ENCODE data around the gene ADAMTS4.
"Not testable (repeated sequence)": the region's sequence is repeated elsewhere in the genome, so short reads cannot be mapped to it uniquely, and the experiment has no call there.

Gene ADAMTS4, protein sequence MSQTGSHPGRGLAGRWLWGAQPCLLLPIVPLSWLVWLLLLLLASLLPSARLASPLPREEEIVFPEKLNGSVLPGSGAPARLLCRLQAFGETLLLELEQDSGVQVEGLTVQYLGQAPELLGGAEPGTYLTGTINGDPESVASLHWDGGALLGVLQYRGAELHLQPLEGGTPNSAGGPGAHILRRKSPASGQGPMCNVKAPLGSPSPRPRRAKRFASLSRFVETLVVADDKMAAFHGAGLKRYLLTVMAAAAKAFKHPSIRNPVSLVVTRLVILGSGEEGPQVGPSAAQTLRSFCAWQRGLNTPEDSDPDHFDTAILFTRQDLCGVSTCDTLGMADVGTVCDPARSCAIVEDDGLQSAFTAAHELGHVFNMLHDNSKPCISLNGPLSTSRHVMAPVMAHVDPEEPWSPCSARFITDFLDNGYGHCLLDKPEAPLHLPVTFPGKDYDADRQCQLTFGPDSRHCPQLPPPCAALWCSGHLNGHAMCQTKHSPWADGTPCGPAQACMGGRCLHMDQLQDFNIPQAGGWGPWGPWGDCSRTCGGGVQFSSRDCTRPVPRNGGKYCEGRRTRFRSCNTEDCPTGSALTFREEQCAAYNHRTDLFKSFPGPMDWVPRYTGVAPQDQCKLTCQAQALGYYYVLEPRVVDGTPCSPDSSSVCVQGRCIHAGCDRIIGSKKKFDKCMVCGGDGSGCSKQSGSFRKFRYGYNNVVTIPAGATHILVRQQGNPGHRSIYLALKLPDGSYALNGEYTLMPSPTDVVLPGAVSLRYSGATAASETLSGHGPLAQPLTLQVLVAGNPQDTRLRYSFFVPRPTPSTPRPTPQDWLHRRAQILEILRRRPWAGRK

GRCh38 chr1:161198897-161199431 is at the start of gene ADAMTS4:
ADAMTS4 (minus strand) TSS chr1:161199054; CDS start chr1:161198627, 427 bp downstream.
- peak; percentile 98 for DNase-seq

DNA sequence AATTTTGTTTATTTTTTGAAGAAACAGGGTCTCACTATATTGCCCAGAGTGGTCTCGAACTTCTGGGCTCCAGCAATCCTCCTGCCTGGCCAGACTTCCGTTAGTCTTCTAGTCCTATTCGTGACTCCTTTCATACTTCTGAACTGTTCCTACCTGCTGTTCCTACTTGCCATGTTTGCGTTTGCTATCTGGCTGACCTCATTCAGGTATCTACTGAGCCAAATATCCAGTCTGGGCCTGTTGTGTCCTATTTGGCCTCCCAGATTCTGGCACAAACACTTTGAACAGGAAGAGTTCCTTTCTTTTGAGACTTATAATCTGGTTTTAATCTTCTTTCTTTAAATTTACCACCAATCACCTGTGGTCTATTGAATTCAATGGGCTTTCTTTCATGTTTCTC is 46.0 kb upstream of the ADAMTS4 start:
- no peak for DNase-seq

GRCh38 chr1:161242313-161242712 is 43.5 kb upstream of the ADAMTS4 start:
- DNase-seq = no peak

DNA sequence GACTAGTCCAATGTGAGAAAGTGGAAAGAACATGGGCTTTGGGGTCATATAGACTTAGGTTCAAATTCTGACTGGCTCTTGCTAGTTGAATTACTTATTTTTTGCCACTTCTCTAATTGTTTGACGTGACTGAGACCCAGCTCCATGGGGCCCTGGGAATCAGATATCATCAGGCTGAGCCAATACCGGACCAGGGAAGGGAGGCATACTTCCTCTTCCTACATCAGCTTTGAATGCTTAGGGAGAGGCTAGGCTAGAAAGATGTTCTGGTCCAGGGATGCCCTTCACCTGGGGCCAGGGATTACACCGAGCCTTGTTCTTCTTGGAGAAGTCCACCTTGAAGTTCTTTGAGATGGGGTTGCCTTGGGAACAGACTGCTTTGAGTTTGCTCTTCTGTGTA is 42.8 kb upstream of the ADAMTS4 start:
- no peak for DNase-seq

DNA sequence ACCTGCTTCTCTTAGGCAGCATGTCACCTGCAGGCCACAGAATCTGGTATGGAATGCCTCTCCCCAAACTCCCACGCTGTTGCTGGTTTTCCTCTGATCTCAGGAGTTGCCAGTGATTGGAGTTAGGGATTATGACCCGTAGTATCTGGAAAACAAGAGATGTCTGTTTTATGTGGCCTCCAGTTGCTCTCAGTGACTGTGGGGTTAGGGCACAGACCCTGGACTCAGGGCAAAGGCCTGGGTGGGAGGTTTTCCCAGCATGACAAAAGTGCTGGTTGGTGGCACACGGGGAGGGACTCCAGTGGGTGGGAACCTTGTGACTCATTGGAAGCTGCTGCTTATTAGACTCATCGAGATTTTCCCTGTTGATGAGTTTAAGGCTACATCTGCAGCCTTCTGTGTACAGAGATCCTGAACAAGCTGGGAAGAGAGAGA is 39.2 kb upstream of the ADAMTS4 start, which contains the start of gene NR1I3:
Gene NR1I3 (minus strand): TSS at position 165 of the 435 bp plus-strand sequence. CDS start 1,638 bp downstream, outside the sequence.
- no peak for DNase-seq

- DNase-seq = no peak
Measured at GRCh38 chr1:161235957-161236775, 37.3 kb upstream of the ADAMTS4 start.

GRCh38 chr1:161233102-161233501 is 34.2 kb upstream of the ADAMTS4 start:
- DNase-seq = no peak

GRCh38 chr1:161230762-161231161 is 31.9 kb upstream of the ADAMTS4 start:
- DNase-seq = no peak

DNA sequence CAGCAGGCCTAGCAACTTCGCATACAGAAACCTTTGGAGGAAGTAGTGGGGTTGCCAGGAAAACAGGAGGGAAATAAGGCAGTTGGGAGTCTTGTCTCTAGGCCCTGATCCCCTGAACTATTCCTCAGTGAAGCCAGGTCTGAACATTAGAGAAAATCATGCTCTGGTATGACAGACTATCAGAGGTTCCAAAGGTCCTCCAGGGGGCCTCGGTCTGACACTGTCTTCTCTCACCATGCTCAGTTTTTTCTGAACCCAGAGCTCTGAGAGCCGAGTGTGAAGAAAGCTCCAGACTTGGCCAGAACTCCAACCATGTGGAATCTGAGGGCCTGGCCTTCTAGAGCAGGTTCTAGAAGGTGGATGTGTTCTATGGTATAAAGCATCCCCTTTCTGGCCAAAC is 31.0 kb upstream of the ADAMTS4 start:
- DNase-seq = no peak

GRCh38 chr1:161228032-161228431 is 29.2 kb upstream of the ADAMTS4 start:
- no peak for DNase-seq

DNA sequence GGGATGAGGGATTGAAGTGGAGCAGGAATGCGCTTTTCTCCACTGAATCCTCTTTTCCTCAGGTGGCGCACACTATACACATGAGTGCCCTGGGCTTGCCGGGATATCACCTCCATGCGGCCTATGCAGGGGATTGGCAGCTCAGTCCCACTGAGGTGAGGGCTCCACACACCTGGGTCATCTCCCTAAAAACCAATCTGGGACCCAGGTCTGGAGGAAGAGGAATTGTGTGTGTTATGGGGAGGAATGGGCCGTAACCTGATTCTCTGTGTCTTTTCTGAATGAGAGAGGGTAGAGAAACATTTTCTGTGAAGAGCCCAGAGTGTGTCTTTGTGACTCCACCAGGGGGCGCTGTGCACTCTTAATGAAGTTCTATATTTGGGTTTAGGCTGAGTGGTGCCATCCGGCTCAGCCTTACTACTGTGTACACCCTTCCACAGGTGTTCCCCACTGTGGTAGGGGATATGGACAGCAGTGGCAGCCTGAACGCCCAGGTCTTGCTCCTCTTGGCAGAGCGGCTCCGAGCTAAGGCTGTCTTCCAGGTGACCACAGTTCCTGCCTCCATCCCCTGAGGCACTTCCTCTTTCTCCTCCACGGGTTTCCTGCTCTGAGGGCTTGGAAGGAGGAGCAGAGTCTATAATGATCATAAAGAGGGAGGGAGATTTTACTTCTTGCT is 28.5 kb upstream of the ADAMTS4 start:
- peak; percentile 92 for DNase-seq

- no peak for DNase-seq
Measured at GRCh38 chr1:161226759-161227158, 27.9 kb upstream of the ADAMTS4 start.

DNA sequence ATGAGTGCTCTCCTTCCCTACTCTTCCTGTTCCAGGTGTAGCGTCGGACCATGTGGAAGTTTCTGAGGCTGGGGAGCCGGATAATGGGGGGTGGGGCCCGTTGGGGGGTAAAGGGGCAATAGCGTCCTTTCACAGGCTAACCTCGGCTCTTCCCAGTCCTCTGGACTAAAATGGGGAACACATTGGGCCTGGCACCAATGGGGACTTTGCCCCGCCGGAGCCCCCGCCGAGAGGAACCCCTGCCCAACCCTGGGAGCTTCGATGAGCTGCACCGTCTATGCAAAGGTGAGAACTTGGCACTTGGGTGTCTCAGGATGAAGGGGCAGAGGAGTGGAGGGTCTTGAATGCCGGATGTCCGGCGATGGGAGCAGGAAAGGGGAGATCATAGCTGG is 27.5 kb upstream of the ADAMTS4 start:
- DNase-seq = no peak

DNA sequence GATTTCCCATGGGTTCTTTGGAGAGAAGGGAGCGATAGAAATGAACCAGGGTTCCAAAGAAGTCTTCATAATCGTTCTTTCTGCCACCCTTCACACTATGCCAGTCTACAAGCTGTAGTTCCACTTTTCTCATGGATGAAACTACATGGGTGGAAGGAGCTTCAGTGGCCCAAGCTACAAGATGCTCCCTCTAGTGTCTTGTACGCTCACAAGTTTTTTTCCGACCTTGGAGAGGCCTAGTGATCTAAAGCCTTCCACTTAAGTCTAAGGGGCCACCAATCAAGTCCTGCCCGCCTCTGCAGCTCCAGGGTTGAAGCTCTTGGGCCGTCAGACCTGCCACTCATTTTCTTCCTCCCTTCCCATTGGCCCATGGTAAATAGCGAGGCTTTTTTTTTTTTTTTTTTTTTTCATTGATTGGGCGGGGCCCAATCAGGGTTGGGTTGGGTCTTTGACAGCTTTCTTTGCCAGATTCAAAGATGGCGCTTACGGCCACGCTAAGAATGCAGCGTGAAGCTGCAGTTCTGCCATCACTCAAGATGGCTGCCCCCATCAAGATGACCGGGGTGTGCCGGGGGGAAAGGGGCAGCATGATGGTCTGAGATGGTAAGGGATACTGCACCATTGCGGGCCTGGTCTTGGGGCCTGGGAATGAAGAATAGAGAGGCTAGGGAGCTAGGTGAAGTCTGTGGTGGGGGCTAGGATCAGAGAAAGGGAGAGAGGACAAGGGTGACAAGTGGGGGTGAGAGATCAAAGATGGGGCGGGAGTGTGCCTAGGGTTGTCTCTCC is 26.9 kb upstream of the ADAMTS4 start, which contains the start of gene TOMM40L:
Gene TOMM40L (plus strand): TSS at position 527 of the 786 bp plus-strand sequence. CDS start 430 bp downstream, outside the sequence.
- peak; percentile 99 for DNase-seq

DNA sequence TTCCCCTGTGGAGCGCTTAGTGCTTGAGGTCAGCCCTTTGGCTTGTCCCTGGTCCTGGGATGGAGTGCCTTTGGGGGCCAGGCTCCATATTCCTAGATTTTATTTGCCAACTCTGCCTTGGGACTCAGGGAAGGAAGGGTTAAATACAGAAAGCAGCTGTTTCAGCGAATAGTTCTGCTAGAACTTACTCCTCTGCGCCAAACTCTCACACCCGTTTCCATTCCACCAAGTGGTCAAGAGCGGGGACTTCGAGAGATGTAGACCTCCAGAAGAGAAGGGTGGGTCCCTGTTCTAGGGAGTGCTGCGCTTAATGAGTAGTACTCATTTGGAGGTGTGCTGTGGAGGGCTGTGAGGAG is 26.3 kb upstream of the ADAMTS4 start:
- no peak for DNase-seq

- DNase-seq = not testable (repeated sequence)
Measured at GRCh38 chr1:161224695-161225087, 25.8 kb upstream of the ADAMTS4 start.

DNA sequence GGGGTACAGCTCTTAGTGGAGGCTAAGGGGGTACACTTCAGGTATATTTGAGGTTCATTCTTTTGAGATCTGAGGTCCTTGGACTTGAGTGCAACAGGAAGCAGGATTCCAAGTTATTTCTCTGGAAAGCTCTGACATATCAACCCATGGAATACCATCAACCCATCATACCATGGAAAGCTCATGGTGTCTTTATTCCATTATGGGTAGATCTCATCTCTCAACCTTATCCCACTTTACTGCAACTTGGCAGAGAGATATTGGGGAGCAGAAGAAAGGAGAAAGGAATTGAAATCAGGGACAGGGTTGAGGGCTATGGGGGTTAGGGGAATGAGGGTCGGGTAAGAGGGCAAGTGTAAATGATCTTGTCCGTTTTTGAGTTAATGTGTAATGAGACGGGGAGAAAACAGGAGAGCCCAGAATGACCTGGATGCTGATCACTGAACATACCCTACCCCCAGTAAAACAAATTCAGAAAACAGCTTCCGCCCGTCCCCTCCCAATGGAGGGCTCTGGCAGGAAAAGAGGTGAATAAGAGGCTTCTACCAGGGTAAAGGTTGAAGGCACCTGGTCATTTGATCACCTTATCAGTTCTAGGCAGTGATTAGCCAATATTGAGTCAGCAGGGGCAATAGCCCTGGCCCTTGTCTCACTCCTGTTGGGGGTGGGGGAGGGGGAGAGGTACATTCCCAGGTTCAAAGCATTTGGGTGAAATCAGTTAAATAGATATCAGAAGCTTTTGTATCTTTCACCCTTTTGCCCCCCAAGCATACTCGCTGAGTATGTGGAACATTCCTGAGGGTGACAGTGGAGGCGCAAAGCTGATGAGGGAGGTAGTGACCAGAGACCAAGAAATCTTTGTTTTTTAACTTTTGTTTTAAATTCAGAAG is 25.2 kb upstream of the ADAMTS4 start:
- no peak for DNase-seq

DNA sequence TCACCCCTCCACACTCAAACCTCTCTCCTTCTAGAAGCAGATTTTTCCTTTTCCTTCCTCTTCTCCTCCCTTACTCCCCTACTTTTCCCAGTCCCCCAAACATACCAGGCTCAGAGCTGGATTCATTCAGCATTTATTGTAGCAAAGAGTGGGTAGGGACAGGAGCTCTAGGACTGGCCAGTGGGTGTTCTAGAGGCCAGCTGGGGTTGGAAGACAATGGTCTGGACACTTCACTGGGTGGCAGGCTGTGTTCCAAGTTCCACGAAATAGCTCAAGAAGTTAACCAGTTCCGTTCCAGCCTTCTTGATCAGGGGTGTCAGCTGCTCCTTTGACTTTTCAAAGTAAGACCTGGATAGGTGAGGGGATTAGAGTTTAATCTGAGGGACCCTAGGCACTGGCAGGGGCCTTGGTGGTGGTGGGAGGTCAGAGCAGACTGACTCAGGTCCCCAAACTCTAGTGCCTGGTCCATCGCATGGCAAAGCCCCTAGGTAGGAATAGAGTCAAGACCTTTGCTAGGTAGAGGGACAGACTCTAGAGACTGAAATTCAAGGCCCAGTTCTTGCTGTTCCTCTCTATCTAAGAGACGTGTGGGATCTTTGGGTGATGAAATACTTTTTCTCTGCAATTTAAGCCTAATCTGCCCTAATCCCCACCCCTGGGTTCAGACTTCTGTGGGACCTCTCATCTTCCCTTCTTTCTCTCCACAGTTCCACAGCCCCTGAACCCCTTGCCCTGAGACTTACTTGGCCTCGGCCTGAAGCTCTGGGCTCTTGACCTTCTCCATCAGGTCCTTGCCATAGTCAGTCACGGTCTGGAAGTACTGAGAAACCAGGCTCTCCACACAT is 23.5 kb upstream of the ADAMTS4 start:
- no peak for DNase-seq

DNA sequence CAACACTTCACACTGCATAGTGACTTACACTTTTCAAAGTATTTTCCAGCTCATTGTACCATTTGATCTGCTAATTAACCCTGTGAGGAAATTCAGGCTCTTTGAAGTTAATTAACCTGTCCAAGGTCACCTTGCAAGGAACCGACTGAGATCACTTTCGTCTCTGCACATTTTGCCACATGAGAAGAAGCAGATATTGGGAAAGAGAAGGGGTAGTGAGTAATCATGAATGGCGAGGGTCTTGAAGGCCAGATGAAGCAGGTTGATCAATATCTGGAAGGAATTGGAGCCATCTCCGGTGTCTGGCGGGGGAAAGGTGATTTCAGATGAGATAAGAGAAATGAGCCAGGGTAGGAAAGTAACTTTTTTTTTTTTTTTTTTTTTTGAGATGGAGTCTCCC is 21.1 kb upstream of the ADAMTS4 start:
- no peak for DNase-seq

All from NCI-H1694 (cell line).